ENCODE results near the gene NCOA1. TPM values are rescaled to one million over a fixed set of nuclear protein-coding genes. Genes with fewer than 3 reads are reported as not detected.
"Not testable (repeated sequence)": the region's sequence is repeated elsewhere in the genome, so short reads cannot be mapped to it uniquely, and the experiment has no call there.

Gene NCOA1
- total RNA-seq, 2 experiments from 2014 or later: 15.8 to 16.6 TPM

- H3K27ac Mint-ChIP-seq: no peak overlapping the region
- CTCF ChIA-PET: no interaction called here
Measured at GRCh38 chr2:24559473-24560113, 68.5 kb downstream of the NCOA1 start.

GRCh38 chr2:24565537-24565936 lies 74.5 kb downstream of the NCOA1 start:
- POLR2A ChIA-PET: no interaction called here

More at GRCh38 chr2:24559473-24560113, 68.5 kb downstream of the NCOA1 start:
- Mint-ChIP-seq H3K4me3 (no peak overlapping the region), H3K9me3 (peaks cover 20% of the 10 kb centered on the region), H3K27me3 (no peaks in the 10 kb centered on the region), H3K36me3 (ENCODE audit: low read depth) (peaks cover 41% of the 10 kb centered on the region), H3K4me1 (no peaks in the 10 kb centered on the region)
- POLR2A ChIA-PET: no interaction called here
- no peak for DNase-seq

GRCh38 chr2:24566209-24566608 lies 75.2 kb downstream of the NCOA1 start:
- no peaks in the 10 kb centered on the region for H3K27me3 Mint-ChIP-seq
- POLR2A ChIA-PET: no interaction called here

More at GRCh38 chr2:24565537-24565936, 74.5 kb downstream of the NCOA1 start:
- CTCF ChIA-PET: no interaction called here
- no peak overlapping the region for H3K4me3 Mint-ChIP-seq
- no peaks in the 10 kb centered on the region for H3K27me3 Mint-ChIP-seq
- no peak overlapping the region for H3K27ac Mint-ChIP-seq
- H3K9me3 Mint-ChIP-seq: peaks cover 9% of the 10 kb centered on the region
- H3K4me1 Mint-ChIP-seq: no peaks in the 10 kb centered on the region
- H3K36me3 Mint-ChIP-seq (ENCODE audit: low read depth): peaks cover 38% of the 10 kb centered on the region
- DNase-seq: no peak

GRCh38 chr2:24566630-24567029 lies 75.6 kb downstream of the NCOA1 start:
- Mint-ChIP-seq H3K4me1 (no peaks in the 10 kb centered on the region), H3K9me3 (peaks cover 9% of the 10 kb centered on the region), H3K36me3 (ENCODE audit: low read depth) (peaks cover 38% of the 10 kb centered on the region), H3K27ac (no peak overlapping the region), H3K27me3 (no peaks in the 10 kb centered on the region), H3K4me3 (no peak overlapping the region)
- ChIA-PET POLR2A (no interaction called here), CTCF (no interaction called here)
- no peak for DNase-seq

More at GRCh38 chr2:24566209-24566608, 75.2 kb downstream of the NCOA1 start:
- CTCF ChIA-PET: no interaction called here
- Mint-ChIP-seq H3K36me3 (ENCODE audit: low read depth) (peaks cover 38% of the 10 kb centered on the region), H3K27ac (no peak overlapping the region), H3K9me3 (peaks cover 9% of the 10 kb centered on the region), H3K4me3 (no peak overlapping the region), H3K4me1 (no peaks in the 10 kb centered on the region)
- no peak for DNase-seq

GRCh38 chr2:24568551-24568950 lies 77.5 kb downstream of the NCOA1 start:
- Mint-ChIP-seq H3K4me1 (no peaks in the 10 kb centered on the region), H3K27me3 (no peaks in the 10 kb centered on the region), H3K4me3 (no peak overlapping the region), H3K27ac (no peak overlapping the region), H3K36me3 (ENCODE audit: low read depth) (peaks cover 33% of the 10 kb centered on the region), H3K9me3 (peaks cover 9% of the 10 kb centered on the region)
- CTCF ChIA-PET: no interaction called here
- POLR2A ChIA-PET: no interaction called here
- no peak for DNase-seq

GRCh38 chr2:24569565-24569964 lies 78.5 kb downstream of the NCOA1 start:
- CTCF ChIA-PET, H3K27ac Mint-ChIP-seq, H3K27me3 Mint-ChIP-seq, DNase-seq, H3K4me3 Mint-ChIP-seq, H3K4me1 Mint-ChIP-seq, H3K9me3 Mint-ChIP-seq, POLR2A ChIA-PET: not testable (repeated sequence)
- H3K36me3 Mint-ChIP-seq (ENCODE audit: low read depth): peaks cover 29% of the 10 kb centered on the region

- ChIA-PET CTCF (no interaction called here), POLR2A (interaction anchor here (0.6 kb wide), 1 partner anchor 392 kb away, joined by 3 read pairs; no protein-coding TSS in a partner anchor)
- no peak overlapping the region for H3K27ac Mint-ChIP-seq
- peaks cover under 1% of the 10 kb centered on the region for H3K4me1 Mint-ChIP-seq
- DNase-seq: no peak
- no peaks in the 10 kb centered on the region for H3K27me3 Mint-ChIP-seq
- peaks cover 9% of the 10 kb centered on the region for H3K9me3 Mint-ChIP-seq
- peaks cover 29% of the 10 kb centered on the region for H3K36me3 Mint-ChIP-seq (ENCODE audit: low read depth)
- no peak overlapping the region for H3K4me3 Mint-ChIP-seq
Measured at GRCh38 chr2:24570225-24570624, 79.2 kb downstream of the NCOA1 start.

- Mint-ChIP-seq H3K9me3 (peaks cover 3% of the 10 kb centered on the region), H3K27ac (no peak overlapping the region), H3K27me3 (no peaks in the 10 kb centered on the region), H3K36me3 (ENCODE audit: low read depth) (peaks cover 14% of the 10 kb centered on the region), H3K4me1 (peaks cover 13% of the 10 kb centered on the region), H3K4me3 (no peak overlapping the region)
- DNase-seq: no peak
- POLR2A ChIA-PET: no interaction called here
- CTCF ChIA-PET: interaction anchor here (0.5 kb wide), 1 partner anchor 24 kb away, joined by 5 read pairs; no protein-coding TSS in a partner anchor
Measured at GRCh38 chr2:24571828-24572442, 80.9 kb downstream of the NCOA1 start.

- H3K4me3 Mint-ChIP-seq: no peak overlapping the region
- POLR2A ChIA-PET: no interaction called here
- H3K9me3 Mint-ChIP-seq: no peaks in the 10 kb centered on the region
- peaks cover 7% of the 10 kb centered on the region for H3K36me3 Mint-ChIP-seq (ENCODE audit: low read depth)
- H3K27me3 Mint-ChIP-seq: no peaks in the 10 kb centered on the region
- CTCF ChIA-PET: no interaction called here
- H3K27ac Mint-ChIP-seq: peak overlapping the region; percentile 17
- no peak for DNase-seq
- peaks cover 50% of the 10 kb centered on the region for H3K4me1 Mint-ChIP-seq
Measured at GRCh38 chr2:24576146-24576545, 85.1 kb downstream of the NCOA1 start.

GRCh38 chr2:24576617-24577016 lies 85.6 kb downstream of the NCOA1 start:
- peaks cover 54% of the 10 kb centered on the region for H3K4me1 Mint-ChIP-seq
- no peak for DNase-seq
- no peaks in the 10 kb centered on the region for H3K27me3 Mint-ChIP-seq
- H3K36me3 Mint-ChIP-seq (ENCODE audit: low read depth): peaks cover 7% of the 10 kb centered on the region
- H3K4me3 Mint-ChIP-seq: no peak overlapping the region
- H3K9me3 Mint-ChIP-seq: no peaks in the 10 kb centered on the region
- CTCF ChIA-PET: interaction anchor here (0.6 to 1.2 kb wide), 2 partner anchors 13 to 61 kb away, joined by 3 to 4 read pairs; no protein-coding TSS in a partner anchor
- POLR2A ChIA-PET: interaction anchor here (2.8 kb wide), 1 partner anchor 85 kb away, joined by 8 read pairs; the partner anchor contains the start of gene NCOA1
- H3K27ac Mint-ChIP-seq: peak overlapping the region; percentile 17

GRCh38 chr2:24577481-24577880 lies 86.4 kb downstream of the NCOA1 start:
- CTCF ChIA-PET: interaction anchor here (0.6 to 1.6 kb wide), 3 partner anchors 13 to 62 kb away, joined by 3 to 4 read pairs (median 3); no protein-coding TSS in a partner anchor
- Mint-ChIP-seq H3K9me3 (no peaks in the 10 kb centered on the region), H3K27me3 (no peaks in the 10 kb centered on the region), H3K36me3 (ENCODE audit: low read depth) (peaks cover 7% of the 10 kb centered on the region), H3K4me3 (peak overlapping the region; percentile 44), H3K4me1 (peaks cover 54% of the 10 kb centered on the region), H3K27ac (peak overlapping the region; percentile 28)
- POLR2A ChIA-PET: interaction anchor here (0.9 to 2.8 kb wide), 2 partner anchors 9 to 86 kb away, joined by 3 to 8 read pairs; partner anchors contain the start of gene NCOA1
- no peak for DNase-seq

- CTCF ChIA-PET: interaction anchor here (0.6 to 1.5 kb wide), 5 partner anchors 13 to 531 kb away, joined by 3 to 5 read pairs (median 4); no protein-coding TSS in a partner anchor
- H3K27ac Mint-ChIP-seq: peak overlapping the region; percentile 34
- no peak overlapping the region for H3K4me3 Mint-ChIP-seq
- peaks cover 54% of the 10 kb centered on the region for H3K4me1 Mint-ChIP-seq
- peaks cover 3% of the 10 kb centered on the region for H3K36me3 Mint-ChIP-seq (ENCODE audit: low read depth)
- POLR2A ChIA-PET: interaction anchor here (1.1 to 2.8 kb wide), 2 partner anchors 13 to 88 kb away, joined by 3 to 8 read pairs; partner anchors contain the start of gene NCOA1
- H3K27me3 Mint-ChIP-seq: no peaks in the 10 kb centered on the region
- H3K9me3 Mint-ChIP-seq: no peaks in the 10 kb centered on the region
- no peak for DNase-seq
Measured at GRCh38 chr2:24579053-24579803, 88.2 kb downstream of the NCOA1 start.

- H3K36me3 Mint-ChIP-seq (ENCODE audit: low read depth): peaks cover 3% of the 10 kb centered on the region
- H3K9me3 Mint-ChIP-seq: no peaks in the 10 kb centered on the region
- H3K4me3 Mint-ChIP-seq: no peak overlapping the region
- no peak overlapping the region for H3K27ac Mint-ChIP-seq
- H3K27me3 Mint-ChIP-seq: no peaks in the 10 kb centered on the region
- POLR2A ChIA-PET: no interaction called here
- H3K4me1 Mint-ChIP-seq: peaks cover 52% of the 10 kb centered on the region
- no peak for DNase-seq
- CTCF ChIA-PET: interaction anchor here (1.5 kb wide), 1 partner anchor 11 kb away, joined by 5 read pairs; no protein-coding TSS in a partner anchor
Measured at GRCh38 chr2:24580561-24580960, 89.5 kb downstream of the NCOA1 start.

Measured in activated CD4-positive, alpha-beta memory T cell treated with anti-CD3 and anti-CD28 coated beads, Interleukin-2, amount 10 ng/mL, durations not matched to agents 7 days and 5 days (primary cell).